ENCODE measurements around the gene ACOT12.
"Not testable (repeated sequence)": the region's sequence is repeated elsewhere in the genome, so short reads cannot be mapped to it uniquely, and the experiment has no call there.

ACOT12 gene

GRCh38 chr5:81418606-81419005 is 24.7 kb upstream of the ACOT12 start:
- Histone ChIP-seq H3K36me3 (ENCODE audit: control insufficient read depth, insufficient read depth, low read length) (no peaks in the 10 kb centered on the region), H3K27me3 (ENCODE audit: control insufficient read depth, insufficient read depth, low read length) (no peaks in the 10 kb centered on the region), H3K4me1 (ENCODE audit: control insufficient read depth, insufficient read depth, low read length) (no peaks in the 10 kb centered on the region), H3K9me3 (ENCODE audit: control insufficient read depth, low read length) (no peaks in the 10 kb centered on the region), H3K4me3 (ENCODE audit: low read length) (no peak overlapping the region), H3K9ac (ENCODE audit: low read length) (no peak overlapping the region)

GRCh38 chr5:81417052-81417451 is 23.1 kb upstream of the ACOT12 start:
- H3K9ac ChIP-seq (ENCODE audit: low read length): no peak overlapping the region
- H3K4me1 ChIP-seq (ENCODE audit: control insufficient read depth, insufficient read depth, low read length): no peaks in the 10 kb centered on the region
- no peaks in the 10 kb centered on the region for H3K9me3 ChIP-seq (ENCODE audit: control insufficient read depth, low read length)
- H3K4me3 ChIP-seq (ENCODE audit: low read length): no peak overlapping the region
- no peaks in the 10 kb centered on the region for H3K27me3 ChIP-seq (ENCODE audit: control insufficient read depth, insufficient read depth, low read length)
- H3K36me3 ChIP-seq (ENCODE audit: control insufficient read depth, insufficient read depth, low read length): no peaks in the 10 kb centered on the region

- Histone ChIP-seq H3K36me3 (ENCODE audit: control insufficient read depth, insufficient read depth, low read length) (no peaks in the 10 kb centered on the region), H3K9ac (ENCODE audit: low read length) (no peak overlapping the region), H3K9me3 (ENCODE audit: control insufficient read depth, low read length) (no peaks in the 10 kb centered on the region), H3K4me1 (ENCODE audit: control insufficient read depth, insufficient read depth, low read length) (no peaks in the 10 kb centered on the region), H3K27me3 (ENCODE audit: control insufficient read depth, insufficient read depth, low read length) (no peaks in the 10 kb centered on the region), H3K4me3 (ENCODE audit: low read length) (no peak overlapping the region)
These were observed 16.0 kb upstream of the ACOT12 start for GRCh38 chr5:81409896-81410295.

- no peak overlapping the region for H3K9ac ChIP-seq (ENCODE audit: low read length)
- no peaks in the 10 kb centered on the region for H3K9me3 ChIP-seq (ENCODE audit: control insufficient read depth, low read length)
- H3K4me3 ChIP-seq (ENCODE audit: low read length): no peak overlapping the region
- H3K27me3 ChIP-seq (ENCODE audit: control insufficient read depth, insufficient read depth, low read length): no peaks in the 10 kb centered on the region
- no peaks in the 10 kb centered on the region for H3K36me3 ChIP-seq (ENCODE audit: control insufficient read depth, insufficient read depth, low read length)
- no peaks in the 10 kb centered on the region for H3K4me1 ChIP-seq (ENCODE audit: control insufficient read depth, insufficient read depth, low read length)
These were observed 15.4 kb upstream of the ACOT12 start for GRCh38 chr5:81409361-81409760.

- Histone ChIP-seq H3K27me3 (ENCODE audit: control insufficient read depth, insufficient read depth, low read length) (no peaks in the 10 kb centered on the region), H3K36me3 (ENCODE audit: control insufficient read depth, insufficient read depth, low read length) (no peaks in the 10 kb centered on the region), H3K4me3 (ENCODE audit: low read length) (no peak overlapping the region), H3K9ac (ENCODE audit: low read length) (no peak overlapping the region), H3K9me3 (ENCODE audit: control insufficient read depth, low read length) (no peaks in the 10 kb centered on the region), H3K4me1 (ENCODE audit: control insufficient read depth, insufficient read depth, low read length) (no peaks in the 10 kb centered on the region)
These were observed 14.6 kb upstream of the ACOT12 start for GRCh38 chr5:81408496-81408895.

GRCh38 chr5:81407811-81408210 is 13.9 kb upstream of the ACOT12 start:
- not testable (repeated sequence) for H3K27me3 ChIP-seq (ENCODE audit: control insufficient read depth, insufficient read depth, low read length); H3K36me3 ChIP-seq (ENCODE audit: control insufficient read depth, insufficient read depth, low read length); H3K9me3 ChIP-seq (ENCODE audit: control insufficient read depth, low read length); H3K4me1 ChIP-seq (ENCODE audit: control insufficient read depth, insufficient read depth, low read length); H3K9ac ChIP-seq (ENCODE audit: low read length); H3K4me3 ChIP-seq (ENCODE audit: low read length)

GRCh38 chr5:81405126-81405891 is 11.4 kb upstream of the ACOT12 start:
- no peaks in the 10 kb centered on the region for H3K4me1 ChIP-seq (ENCODE audit: control insufficient read depth, insufficient read depth, low read length)
- no peaks in the 10 kb centered on the region for H3K9me3 ChIP-seq (ENCODE audit: control insufficient read depth, low read length)
- H3K27me3 ChIP-seq (ENCODE audit: control insufficient read depth, insufficient read depth, low read length): no peaks in the 10 kb centered on the region
- H3K36me3 ChIP-seq (ENCODE audit: control insufficient read depth, insufficient read depth, low read length): no peaks in the 10 kb centered on the region
- H3K4me3 ChIP-seq (ENCODE audit: low read length): no peak overlapping the region
- no peak overlapping the region for H3K9ac ChIP-seq (ENCODE audit: low read length)

- Histone ChIP-seq H3K27me3 (ENCODE audit: control insufficient read depth, insufficient read depth, low read length) (no peaks in the 10 kb centered on the region), H3K4me1 (ENCODE audit: control insufficient read depth, insufficient read depth, low read length) (no peaks in the 10 kb centered on the region), H3K9ac (ENCODE audit: low read length) (no peak overlapping the region), H3K9me3 (ENCODE audit: control insufficient read depth, low read length) (no peaks in the 10 kb centered on the region), H3K36me3 (ENCODE audit: control insufficient read depth, insufficient read depth, low read length) (no peaks in the 10 kb centered on the region), H3K4me3 (ENCODE audit: low read length) (no peak overlapping the region)
These were observed 8.4 kb upstream of the ACOT12 start for GRCh38 chr5:81402192-81402930.

- Histone ChIP-seq H3K4me3 (ENCODE audit: low read length) (no peak overlapping the region), H3K4me1 (ENCODE audit: control insufficient read depth, insufficient read depth, low read length) (no peaks in the 10 kb centered on the region), H3K9me3 (ENCODE audit: control insufficient read depth, low read length) (no peaks in the 10 kb centered on the region), H3K27me3 (ENCODE audit: control insufficient read depth, insufficient read depth, low read length) (no peaks in the 10 kb centered on the region), H3K9ac (ENCODE audit: low read length) (no peak overlapping the region), H3K36me3 (ENCODE audit: control insufficient read depth, insufficient read depth, low read length) (no peaks in the 10 kb centered on the region)
These were observed 7.3 kb upstream of the ACOT12 start for GRCh38 chr5:81401266-81401665.

- Histone ChIP-seq H3K27me3 (ENCODE audit: control insufficient read depth, insufficient read depth, low read length) (no peaks in the 10 kb centered on the region), H3K9me3 (ENCODE audit: control insufficient read depth, low read length) (no peaks in the 10 kb centered on the region), H3K4me3 (ENCODE audit: low read length) (no peak overlapping the region), H3K9ac (ENCODE audit: low read length) (no peak overlapping the region), H3K4me1 (ENCODE audit: control insufficient read depth, insufficient read depth, low read length) (no peaks in the 10 kb centered on the region), H3K36me3 (ENCODE audit: control insufficient read depth, insufficient read depth, low read length) (no peaks in the 10 kb centered on the region)
These were observed 6.4 kb upstream of the ACOT12 start for GRCh38 chr5:81400375-81400774.

GRCh38 chr5:81398741-81399140 is 4.8 kb upstream of the ACOT12 start:
- Histone ChIP-seq H3K4me1 (ENCODE audit: control insufficient read depth, insufficient read depth, low read length) (no peaks in the 10 kb centered on the region), H3K9me3 (ENCODE audit: control insufficient read depth, low read length) (no peaks in the 10 kb centered on the region), H3K36me3 (ENCODE audit: control insufficient read depth, insufficient read depth, low read length) (no peaks in the 10 kb centered on the region), H3K4me3 (ENCODE audit: low read length) (no peak overlapping the region), H3K27me3 (ENCODE audit: control insufficient read depth, insufficient read depth, low read length) (peaks cover 12% of the 10 kb centered on the region), H3K9ac (ENCODE audit: low read length) (no peak overlapping the region)

- peaks cover 3% of the 10 kb centered on the region for H3K4me1 ChIP-seq (ENCODE audit: control insufficient read depth, insufficient read depth, low read length)
- no peaks in the 10 kb centered on the region for H3K36me3 ChIP-seq (ENCODE audit: control insufficient read depth, insufficient read depth, low read length)
- no peaks in the 10 kb centered on the region for H3K9me3 ChIP-seq (ENCODE audit: control insufficient read depth, low read length)
- H3K4me3 ChIP-seq (ENCODE audit: low read length): no peak overlapping the region
- peaks cover 17% of the 10 kb centered on the region for H3K27me3 ChIP-seq (ENCODE audit: control insufficient read depth, insufficient read depth, low read length)
- no peak overlapping the region for H3K9ac ChIP-seq (ENCODE audit: low read length)
These were observed 3.2 kb upstream of the ACOT12 start for GRCh38 chr5:81397176-81397575.
